Liver (tissue), 9 donors: ENCODE data around the gene TVP23A. TPM values are rescaled to one million over a fixed set of nuclear protein-coding genes. Genes with fewer than 3 reads are reported as not detected.

Source experiments
- DNase-seq: peaks from one replicate; pipeline ENCODE4 v3.0.0-alpha.2; 2017; ENCODE audit warnings: low spot score
- H3K27ac ChIP-seq, 2 donors: one replicate each; pipeline ENCODE4 v1.7.0; 2013; ENCODE audit warnings: inconsistent platforms in 2 of 2, low read length in 2 of 2, control low read depth in 1 of 2, low read depth in 1 of 2, mild to moderate bottlenecking in 1 of 2
- H3K27me3 ChIP-seq, 4 donors: one replicate each; pipeline versions ENCODE4 v1.6.1 to v1.7.0; 2013; ENCODE audit warnings: low read length in 3 of 4, inconsistent platforms in 1 of 4, mild to moderate bottlenecking in 1 of 4, moderate library complexity in 1 of 4; ENCODE audit not compliant: control insufficient read depth in 4 of 4, insufficient read depth in 4 of 4
- H3K36me3 ChIP-seq, 4 donors: one replicate each; pipeline versions ENCODE4 v1.6.1 to v1.7.0; 2013; ENCODE audit warnings: low read length in 3 of 4, mild to moderate bottlenecking in 3 of 4, low read depth in 1 of 4, moderate library complexity in 1 of 4; ENCODE audit not compliant: control insufficient read depth in 4 of 4, insufficient read depth in 3 of 4
- H3K4me1 ChIP-seq, 4 donors: one replicate each; pipeline versions ENCODE4 v1.6.1 to v1.7.0; 2013; ENCODE audit warnings: low read length in 3 of 4, mild to moderate bottlenecking in 3 of 4, moderate library complexity in 1 of 4; ENCODE audit not compliant: control insufficient read depth in 4 of 4, insufficient read depth in 4 of 4
- H3K4me3 ChIP-seq, 3 donors: one replicate each; pipeline versions ENCODE4 v1.6.1 to v1.7.0; 2013; ENCODE audit warnings: low read length in 3 of 3, control low read depth in 1 of 3, low read depth in 1 of 3, mild to moderate bottlenecking in 1 of 3
- H3K9ac ChIP-seq, 2 donors: one replicate each; pipeline ENCODE4 v1.7.0; 2013; ENCODE audit warnings: low read length in 2 of 2, mild to moderate bottlenecking in 2 of 2, moderate library complexity in 2 of 2, control low read depth in 1 of 2, low read depth in 1 of 2
- H3K9me3 ChIP-seq, 4 donors: one replicate each; pipeline versions ENCODE4 v1.6.1 to v1.7.0; 2013; ENCODE audit warnings: low read length in 3 of 4; ENCODE audit not compliant: control insufficient read depth in 4 of 4
- EGR1 ChIP-seq, 2 donors: IDR thresholded peaks; 2 replicates each; pipeline ENCODE4 v1.6.1; 2016 to 2018; ENCODE audit warnings: antibody characterized with exemption in 2 of 2, low read depth in 2 of 2
- FOXA1 ChIP-seq: IDR thresholded peaks from 2 replicates; pipeline ENCODE4 v1.6.1; 2016; ENCODE audit warnings: antibody characterized with exemption
- GABPA ChIP-seq, 2 donors: IDR thresholded peaks in 1 of 2; conservative IDR thresholded peaks in 1 of 2; 2 replicates each; pipeline ENCODE4 v1.6.1; 2016; ENCODE audit warnings: antibody characterized with exemption in 2 of 2, mild to moderate bottlenecking in 1 of 2, moderate library complexity in 1 of 2
- HNF4A ChIP-seq, 2 donors: conservative IDR thresholded peaks; 2 replicates each; pipeline ENCODE4 v1.6.1; 2016; ENCODE audit warnings: antibody characterized with exemption in 2 of 2, mild to moderate bottlenecking in 2 of 2
- HNF4G ChIP-seq: IDR thresholded peaks from 2 replicates; pipeline ENCODE4 v1.6.1; 2016; ENCODE audit warnings: antibody characterized with exemption
- JUND ChIP-seq, 2 donors: IDR thresholded peaks; 2 replicates each; pipeline ENCODE4 v1.6.1; 2016; ENCODE audit warnings: antibody characterized with exemption in 2 of 2
- NR2F2 ChIP-seq: IDR thresholded peaks from 2 replicates; pipeline ENCODE4 v1.6.1; 2016; ENCODE audit warnings: antibody characterized with exemption
- RAD21 ChIP-seq, 2 donors: IDR thresholded peaks; 2 replicates each; pipeline ENCODE4 v1.6.1; 2016; ENCODE audit warnings: antibody characterized with exemption in 2 of 2, mild to moderate bottlenecking in 2 of 2
- RXRA ChIP-seq, 2 donors: IDR thresholded peaks; 2 replicates each; pipeline ENCODE4 v1.6.1; 2017 to 2018; ENCODE audit warnings: antibody characterized with exemption in 2 of 2, mild to moderate bottlenecking in 1 of 2
- SP1 ChIP-seq: IDR thresholded peaks from 2 replicates; pipeline ENCODE4 v1.6.1; 2018; ENCODE audit warnings: antibody characterized with exemption, mild to moderate bottlenecking
- TAF1 ChIP-seq: conservative IDR thresholded peaks from 2 replicates; pipeline ENCODE4 v1.6.1; 2016; ENCODE audit warnings: antibody characterized with exemption, mild to moderate bottlenecking
- YY1 ChIP-seq: IDR thresholded peaks from 2 replicates; pipeline ENCODE4 v1.6.1; 2016; ENCODE audit warnings: antibody characterized with exemption, mild to moderate bottlenecking
- WGBS: extraction: QIAGEN DNeasy Blood & Tissue Kit; methylation state at CpG from one replicate; pipeline ENCODE4 v1.1.7; 2013; 5-methylcytosine and 5-hydroxymethylcytosine counted together
- polyA plus RNA-seq, 2 donors: library from polyadenylated mRNA; stranded (reverse) in 1 of 2; unstranded in 1 of 2; fragments of 200-250 nt in 1 of 2; fragments of >200 nt in 1 of 2; fragmentation: Nextera tagmentation in 1 of 2; extraction: Ambion mirVana in 1 of 2; gene quantifications; one replicate each; pipeline versions ENCODE4 v1.2.1 to v1.2.3, GENCODE V29; 2013 to 2015
- total RNA-seq, 2 donors: library from RNA; depleted of rRNA; stranded (reverse); fragments of >200 nt; gene quantifications; one replicate each; pipeline ENCODE4 v1.2.3, GENCODE V29; 2014
- TF ChIP-seq, protein P1 (sequence below): IDR thresholded peaks from 2 replicates; pipeline ENCODE4 v1.6.1; 2016; ENCODE audit warnings: antibody characterized with exemption
- TF ChIP-seq, protein P2 (sequence below): IDR thresholded peaks from 2 replicates; pipeline ENCODE4 v1.6.1; 2016; ENCODE audit warnings: antibody characterized with exemption, mild to moderate bottlenecking
- TF ChIP-seq, protein P3 (sequence below): fragments of 150-350 bp; IDR thresholded peaks from 2 replicates; pipeline ENCODE4 v1.5.1; 2017; ENCODE audit warnings: improper control_type of control experiment, low read depth, low read length; ENCODE audit not compliant: missing input control
- TF ChIP-seq, protein P4 (sequence below): IDR thresholded peaks from 2 replicates; pipeline ENCODE4 v1.6.1; 2016; ENCODE audit warnings: antibody characterized with exemption
- donor health status: healthy.
- donor health status: healthy.
- donor health status: healthy.
- donor health status: healthy.
- donor health status: healthy.

Gene TVP23A
- total and polyA plus RNA-seq, 4 donors, result 0.09 to 0.32 (median 0.09) TPM; not detected in 1

DNA sequence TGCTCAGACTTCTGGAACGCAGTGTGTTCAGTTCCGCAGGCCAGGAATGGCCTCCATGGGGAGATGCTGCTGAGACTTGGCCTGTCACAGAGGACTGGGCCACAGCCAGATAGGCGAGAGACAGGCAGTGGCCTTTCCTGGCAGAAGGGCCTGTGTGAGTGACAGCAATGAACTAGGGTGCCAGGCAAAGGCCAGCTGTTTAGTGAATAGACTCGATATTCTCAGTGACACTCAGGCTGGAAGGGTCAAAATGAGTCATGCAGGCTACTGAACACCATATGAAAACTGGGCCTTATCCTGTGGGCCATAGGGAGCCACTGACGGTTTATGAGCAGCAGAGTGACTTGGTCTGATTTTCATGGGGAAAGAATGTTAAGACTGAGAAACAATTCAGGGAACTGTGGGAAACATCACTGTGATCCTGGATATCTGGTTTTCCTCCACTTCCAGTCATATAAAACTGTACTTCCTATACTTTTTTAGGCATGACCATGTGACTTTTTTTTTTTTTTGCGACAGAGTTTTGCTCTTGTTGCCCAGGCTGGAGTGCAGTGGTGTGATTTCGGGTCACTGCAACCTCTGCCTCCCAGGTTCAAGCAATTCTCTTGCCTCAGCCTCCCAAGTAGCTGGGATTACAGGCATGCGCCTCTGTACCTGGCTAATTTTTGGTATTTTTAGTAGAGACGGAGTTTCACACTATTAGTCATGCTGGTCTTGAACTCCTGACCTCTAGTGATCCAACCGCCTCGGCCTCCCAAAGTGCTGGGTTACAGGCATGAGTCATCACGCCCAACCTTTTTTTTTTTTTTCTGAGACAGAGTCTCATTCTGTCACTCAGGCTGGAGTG, 80.1 kb downstream of the TVP23A start (continued):
- peak; percentile 80 for TF ChIP-seq SP1
- TF ChIP-seq, protein P1, sequence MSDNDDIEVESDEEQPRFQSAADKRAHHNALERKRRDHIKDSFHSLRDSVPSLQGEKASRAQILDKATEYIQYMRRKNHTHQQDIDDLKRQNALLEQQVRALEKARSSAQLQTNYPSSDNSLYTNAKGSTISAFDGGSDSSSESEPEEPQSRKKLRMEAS, result peak; percentile 67
- TF ChIP-seq FOXA1, result peak; percentile 74
- TF ChIP-seq HNF4G, result no peak
- peak; percentile 78 for TF ChIP-seq NR2F2

DNA sequence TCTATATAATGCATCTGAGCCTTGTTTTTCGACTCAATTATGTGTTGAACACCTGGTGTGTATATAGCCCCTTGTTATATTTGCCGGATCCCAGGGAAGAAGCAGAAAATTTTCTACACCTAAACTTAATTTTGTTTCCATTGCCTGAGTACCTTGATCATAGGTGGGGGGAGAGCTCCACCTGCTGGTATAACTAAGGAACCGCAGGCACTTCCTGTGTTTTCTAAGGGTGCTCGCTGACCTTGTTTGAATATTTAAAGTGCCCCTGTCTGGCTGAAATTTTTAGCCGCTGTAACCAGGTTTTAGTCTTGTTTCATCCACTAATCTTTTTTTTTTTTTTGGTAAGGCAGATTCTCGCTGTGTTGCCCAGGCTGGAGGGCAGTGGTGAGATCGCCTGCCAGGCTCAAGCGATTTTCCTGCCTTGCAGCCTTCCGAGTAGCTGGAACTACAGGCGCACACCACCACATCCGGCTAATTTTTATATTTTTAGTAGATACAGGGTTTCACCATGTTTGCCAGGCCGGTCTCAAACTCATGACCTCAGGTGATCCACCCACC, 81.4 kb downstream of the TVP23A start:
- Histone ChIP-seq H3K36me3 (no peaks in the 10 kb centered on the region), H3K4me3 (peak overlapping the region in 2 of 3 donors; percentile 41 to 51), H3K9me3 (no peaks in the 10 kb centered on the region), H3K27me3 (no peaks in the 10 kb centered on the region), H3K9ac (peak overlapping the region; percentile 67 to 93), H3K4me1 (peaks cover 0 to 25% (median 12%) of the 10 kb centered on the region in 4 donors), H3K27ac (peak overlapping the region; percentile 83 to 98)
- peak; percentile 77 for DNase-seq
- TF ChIP-seq RXRA (IDR thresholded peaks at IDR 0.05), result peak; percentile 36 to 37
- TF ChIP-seq, protein P2, sequence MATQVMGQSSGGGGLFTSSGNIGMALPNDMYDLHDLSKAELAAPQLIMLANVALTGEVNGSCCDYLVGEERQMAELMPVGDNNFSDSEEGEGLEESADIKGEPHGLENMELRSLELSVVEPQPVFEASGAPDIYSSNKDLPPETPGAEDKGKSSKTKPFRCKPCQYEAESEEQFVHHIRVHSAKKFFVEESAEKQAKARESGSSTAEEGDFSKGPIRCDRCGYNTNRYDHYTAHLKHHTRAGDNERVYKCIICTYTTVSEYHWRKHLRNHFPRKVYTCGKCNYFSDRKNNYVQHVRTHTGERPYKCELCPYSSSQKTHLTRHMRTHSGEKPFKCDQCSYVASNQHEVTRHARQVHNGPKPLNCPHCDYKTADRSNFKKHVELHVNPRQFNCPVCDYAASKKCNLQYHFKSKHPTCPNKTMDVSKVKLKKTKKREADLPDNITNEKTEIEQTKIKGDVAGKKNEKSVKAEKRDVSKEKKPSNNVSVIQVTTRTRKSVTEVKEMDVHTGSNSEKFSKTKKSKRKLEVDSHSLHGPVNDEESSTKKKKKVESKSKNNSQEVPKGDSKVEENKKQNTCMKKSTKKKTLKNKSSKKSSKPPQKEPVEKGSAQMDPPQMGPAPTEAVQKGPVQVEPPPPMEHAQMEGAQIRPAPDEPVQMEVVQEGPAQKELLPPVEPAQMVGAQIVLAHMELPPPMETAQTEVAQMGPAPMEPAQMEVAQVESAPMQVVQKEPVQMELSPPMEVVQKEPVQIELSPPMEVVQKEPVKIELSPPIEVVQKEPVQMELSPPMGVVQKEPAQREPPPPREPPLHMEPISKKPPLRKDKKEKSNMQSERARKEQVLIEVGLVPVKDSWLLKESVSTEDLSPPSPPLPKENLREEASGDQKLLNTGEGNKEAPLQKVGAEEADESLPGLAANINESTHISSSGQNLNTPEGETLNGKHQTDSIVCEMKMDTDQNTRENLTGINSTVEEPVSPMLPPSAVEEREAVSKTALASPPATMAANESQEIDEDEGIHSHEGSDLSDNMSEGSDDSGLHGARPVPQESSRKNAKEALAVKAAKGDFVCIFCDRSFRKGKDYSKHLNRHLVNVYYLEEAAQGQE, result peak; percentile 32
- TF ChIP-seq YY1, result no peak
- no peak for TF ChIP-seq NR2F2
- TF ChIP-seq, protein P3, sequence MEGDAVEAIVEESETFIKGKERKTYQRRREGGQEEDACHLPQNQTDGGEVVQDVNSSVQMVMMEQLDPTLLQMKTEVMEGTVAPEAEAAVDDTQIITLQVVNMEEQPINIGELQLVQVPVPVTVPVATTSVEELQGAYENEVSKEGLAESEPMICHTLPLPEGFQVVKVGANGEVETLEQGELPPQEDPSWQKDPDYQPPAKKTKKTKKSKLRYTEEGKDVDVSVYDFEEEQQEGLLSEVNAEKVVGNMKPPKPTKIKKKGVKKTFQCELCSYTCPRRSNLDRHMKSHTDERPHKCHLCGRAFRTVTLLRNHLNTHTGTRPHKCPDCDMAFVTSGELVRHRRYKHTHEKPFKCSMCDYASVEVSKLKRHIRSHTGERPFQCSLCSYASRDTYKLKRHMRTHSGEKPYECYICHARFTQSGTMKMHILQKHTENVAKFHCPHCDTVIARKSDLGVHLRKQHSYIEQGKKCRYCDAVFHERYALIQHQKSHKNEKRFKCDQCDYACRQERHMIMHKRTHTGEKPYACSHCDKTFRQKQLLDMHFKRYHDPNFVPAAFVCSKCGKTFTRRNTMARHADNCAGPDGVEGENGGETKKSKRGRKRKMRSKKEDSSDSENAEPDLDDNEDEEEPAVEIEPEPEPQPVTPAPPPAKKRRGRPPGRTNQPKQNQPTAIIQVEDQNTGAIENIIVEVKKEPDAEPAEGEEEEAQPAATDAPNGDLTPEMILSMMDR, result peak; percentile 99
- peak in 1 of 2 donors; percentile 17 for TF ChIP-seq EGR1 (IDR thresholded peaks at IDR 0.05; ENCODE audit: low read depth in 2 of 2)
- peak in 1 of 2 donors; percentile 32 for TF ChIP-seq JUND (IDR thresholded peaks at IDR 0.05)
- no peak for TF ChIP-seq TAF1
- TF ChIP-seq RAD21 (IDR thresholded peaks at IDR 0.05), result peak; percentile 97 to 99
- no peak for TF ChIP-seq GABPA (IDR thresholded peaks at IDR 0.05 in 1 of 2, conservative IDR thresholded peaks at IDR 0.05 in 1 of 2)
- TF ChIP-seq, protein P4, sequence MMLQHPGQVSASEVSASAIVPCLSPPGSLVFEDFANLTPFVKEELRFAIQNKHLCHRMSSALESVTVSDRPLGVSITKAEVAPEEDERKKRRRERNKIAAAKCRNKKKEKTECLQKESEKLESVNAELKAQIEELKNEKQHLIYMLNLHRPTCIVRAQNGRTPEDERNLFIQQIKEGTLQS, result no peak
- peak; percentile 13 to 14 for TF ChIP-seq HNF4A (conservative IDR thresholded peaks at IDR 0.05)
- no peak for TF ChIP-seq FOXA1
- 24% methylated on average over 12 of the region's 12 CpGs for WGBS
